HepG2 (cell line): ENCODE data around the gene PDIA6. TPM values are rescaled to one million over a fixed set of nuclear protein-coding genes. Genes with fewer than 3 reads are reported as not detected.
A peak's percentile ranks its signal among the peaks of the same experiment; 100 is the strongest.

ENCODE experiments used
- DMAP1 ChIP-seq: IDR thresholded peaks from 2 replicates; pipeline ENCODE4 v1.6.1; 2016
- HBP1 ChIP-seq: IDR thresholded peaks from 2 replicates; pipeline ENCODE4 v1.6.1; 2016; ENCODE audit warnings: low read depth, control low read depth
- MBNL3 ChIP-seq: fragments of 250-450 bp; sonication (Bioruptor Pico); conservative IDR thresholded peaks from 2 replicates; pipeline ENCODE4 v1.8.0; 2022; ENCODE audit warnings: mild to moderate bottlenecking, inconsistent platforms
- MED8 ChIP-seq: sonication (generic); formaldehyde crosslinking; IDR thresholded peaks from 2 replicates; pipeline ENCODE4 v1.8.1; 2023; ENCODE audit warnings: mild to moderate bottlenecking, missing genetic modification reagents; ENCODE audit not compliant: insufficient replicate concordance
- NFYB ChIP-seq: sonication (generic); formaldehyde crosslinking; IDR thresholded peaks from 2 replicates; pipeline ENCODE4 v1.4.0; 2020; ENCODE audit warnings: missing genetic modification reagents
- POLR2AphosphoS5 ChIP-seq: IDR thresholded peaks from 2 replicates; pipeline ENCODE4 v1.6.1; 2012; ENCODE audit warnings: low read depth, low read length
- SATB2 ChIP-seq: sonication (generic); formaldehyde crosslinking; IDR thresholded peaks from 2 replicates; pipeline ENCODE4 v1.5.0; 2020; ENCODE audit warnings: missing genetic modification reagents
- TSC22D2 ChIP-seq: sonication (generic); formaldehyde crosslinking; IDR thresholded peaks from 2 replicates; pipeline ENCODE4 v1.5.1; 2020; ENCODE audit warnings: missing genetic modification reagents, mild to moderate bottlenecking, borderline replicate concordance
- ZFP37 ChIP-seq: sonication (generic); formaldehyde crosslinking; IDR thresholded peaks from 2 replicates; pipeline ENCODE4 v1.4.0; 2020; ENCODE audit warnings: missing genetic modification reagents, borderline replicate concordance
- ZHX2 ChIP-seq, 2 experiments: sonication (generic) in 1 of 2; formaldehyde crosslinking in 1 of 2; IDR thresholded peaks; 2 replicates each; pipeline versions ENCODE4 v1.6.1 to v1.9.0; 2014 to 2022; ENCODE audit warnings: antibody characterized with exemption in 1 of 2, borderline replicate concordance in 1 of 2, inconsistent platforms in 1 of 2, low read depth in 1 of 2, missing genetic modification reagents in 1 of 2
- ZNF30 ChIP-seq: sonication (generic); formaldehyde crosslinking; IDR thresholded peaks from 2 replicates; pipeline ENCODE4 v1.5.0; 2020; ENCODE audit warnings: mild to moderate bottlenecking, missing genetic modification reagents
- ZNF598 ChIP-seq: sonication (generic); formaldehyde crosslinking; IDR thresholded peaks from 2 replicates; pipeline ENCODE4 v1.5.1; 2020; ENCODE audit warnings: mild to moderate bottlenecking, missing genetic modification reagents, borderline replicate concordance
- ZNF687 ChIP-seq: sonication (generic); formaldehyde crosslinking; IDR thresholded peaks from 2 replicates; pipeline ENCODE4 v1.5.1; 2020; ENCODE audit warnings: mild to moderate bottlenecking, missing genetic modification reagents, moderate library complexity
- polyA plus RNA-seq, 8 experiments: library from polyadenylated mRNA; depleted of rRNA in 3 of 8; stranded (reverse) in 7 of 8; unstranded in 1 of 8; fragments of >200 nt; fragmentation: Illumina TruSeq in 4 of 8; extraction: Trizol in 4 of 8; gene quantifications; 2 replicates each; pipeline versions ENCODE4 v1.2.1 to v1.2.3, GENCODE V29; 2011 to 2016; ENCODE audit warnings: low read depth in 4 of 8, missing spikeins in 1 of 8, mixed read lengths in 1 of 8; ENCODE audit not compliant: insufficient read depth in 1 of 8
- total RNA-seq, 5 experiments: library from RNA; depleted of rRNA; stranded (reverse); fragments of >200 nt; fragmentation: Illumina TruSeq; extraction: Trizol; gene quantifications; 2 replicates each; pipeline ENCODE4 v1.2.3, GENCODE V29; 2016; ENCODE audit warnings: low read depth in 1 of 5

Gene PDIA6
- total and polyA plus RNA-seq, 2 of the 13 experiments (the other 11 are each of a cell fraction or from before 2014, with no cell fraction given) = 586 to 642 TPM

GRCh38 chr2:10812362-10813162 is at the start of gene PDIA6 (continued):
- TF ChIP-seq ZFP37 (CRISPR knock-in tag) = no peak
- TF ChIP-seq HBP1 (CRISPR knock-in tag) = 0 out of 2 replicates have a peak, but pooled peaks have one; percentile 71
- peak; percentile 92 for TF ChIP-seq NFYB (CRISPR knock-in tag)
- TF ChIP-seq ZNF687 (CRISPR knock-in tag) = peak; percentile 69
- no peak for TF ChIP-seq ZNF30 (CRISPR knock-in tag)
- peak; percentile 77 for TF ChIP-seq MED8
- no peak for TF ChIP-seq MBNL3
- TF ChIP-seq ZNF598 = no peak
- peak; percentile 70 for TF ChIP-seq DMAP1 (CRISPR knock-in tag)
- TF ChIP-seq POLR2AphosphoS5 = peak; percentile 73
- TF ChIP-seq SATB2 (CRISPR knock-in tag) = no peak
- TF ChIP-seq TSC22D2 (CRISPR knock-in tag) = 0 out of 2 replicates have a peak, but pooled peaks have one; percentile 23
- peak; percentile 46; the same call in 1 of the 2 replicates for TF ChIP-seq ZHX2 (IDR thresholded peaks at IDR 0.05; ENCODE audit: low read depth)
- no peak for TF ChIP-seq ZHX2 (CRISPR knock-in tag; IDR thresholded peaks at IDR 0.05; ENCODE audit: borderline replicate concordance)
